ENCODE measurements around the gene ATM.
"Not testable (repeated sequence)": the region's sequence is repeated elsewhere in the genome, so short reads cannot be mapped to it uniquely, and the experiment has no call there.

The ATM gene

DNA sequence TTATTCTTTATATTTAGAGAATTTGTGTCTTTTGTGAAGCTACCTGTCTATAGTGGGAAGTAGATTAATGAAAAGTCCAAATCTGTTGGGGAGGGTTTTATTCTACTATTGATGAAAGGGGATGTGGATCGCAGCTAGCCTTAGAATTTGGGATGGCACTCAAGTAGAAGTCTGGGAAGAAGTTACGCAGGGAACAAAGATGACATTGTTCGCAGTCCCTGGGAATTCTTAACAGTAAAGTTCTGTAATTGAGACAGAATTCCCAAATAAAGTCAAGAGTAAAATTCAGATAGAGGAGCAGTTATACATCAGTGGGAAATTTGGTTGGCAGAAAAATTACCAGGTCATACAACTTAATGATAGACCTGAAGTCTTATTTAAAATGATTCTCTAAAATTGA, 64.1 kb downstream of the ATM start:
- DNase-seq, result no peak

DNA sequence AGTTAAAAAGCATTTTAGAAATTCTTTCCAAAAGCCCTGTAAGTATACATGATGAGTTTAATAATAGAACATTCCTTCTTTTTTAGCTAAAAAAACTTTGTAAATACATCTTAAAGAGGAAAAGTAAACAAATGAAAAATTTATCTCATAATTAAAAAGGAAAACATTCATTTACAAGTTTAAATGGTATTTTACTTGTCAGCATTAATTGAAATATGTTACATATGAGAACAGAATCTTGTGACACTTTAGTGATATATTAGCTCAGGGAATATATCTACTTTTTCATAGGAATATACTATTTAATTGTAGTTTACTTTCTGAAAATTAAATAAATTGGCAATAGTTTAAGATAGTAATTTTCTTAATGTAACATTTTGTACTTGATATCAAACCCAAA, 66.2 kb downstream of the ATM start:
- DNase-seq, result not testable (repeated sequence)

DNA sequence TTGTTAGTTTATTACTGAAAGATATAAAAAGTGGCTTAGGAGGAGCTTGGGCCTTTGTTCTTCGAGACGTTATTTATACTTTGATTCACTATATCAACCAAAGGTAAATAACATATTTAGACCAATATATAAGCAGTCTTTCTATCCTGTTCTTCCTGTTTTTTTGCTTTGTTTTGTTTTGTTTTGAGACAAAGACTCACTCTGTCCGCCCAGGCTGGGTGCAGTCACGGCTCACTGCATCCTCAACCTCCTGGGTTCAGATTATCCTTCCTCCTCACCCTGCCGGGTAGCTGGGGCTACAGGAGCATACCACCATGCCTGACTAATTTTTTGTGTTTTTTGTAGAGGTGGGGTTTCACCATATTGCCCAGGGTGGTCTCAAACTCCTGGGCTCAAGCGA, 66.8 kb downstream of the ATM start:
- no peak for DNase-seq

DNA sequence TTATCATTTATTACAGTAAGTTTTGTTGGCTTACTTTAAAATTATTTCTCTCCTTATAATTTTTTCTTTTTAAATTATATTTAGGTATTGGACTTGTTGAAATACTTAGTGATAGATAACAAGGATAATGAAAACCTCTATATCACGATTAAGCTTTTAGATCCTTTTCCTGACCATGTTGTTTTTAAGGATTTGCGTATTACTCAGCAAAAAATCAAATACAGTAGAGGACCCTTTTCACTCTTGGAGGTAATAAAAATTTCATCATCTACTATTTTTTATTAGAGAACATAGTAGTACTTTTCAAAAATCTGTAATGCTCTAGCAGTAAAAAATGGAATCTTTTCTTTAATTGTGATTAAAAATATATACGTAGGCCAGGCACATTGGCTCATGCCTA, 70.4 kb downstream of the ATM start:
- DNase-seq, result no peak

DNA sequence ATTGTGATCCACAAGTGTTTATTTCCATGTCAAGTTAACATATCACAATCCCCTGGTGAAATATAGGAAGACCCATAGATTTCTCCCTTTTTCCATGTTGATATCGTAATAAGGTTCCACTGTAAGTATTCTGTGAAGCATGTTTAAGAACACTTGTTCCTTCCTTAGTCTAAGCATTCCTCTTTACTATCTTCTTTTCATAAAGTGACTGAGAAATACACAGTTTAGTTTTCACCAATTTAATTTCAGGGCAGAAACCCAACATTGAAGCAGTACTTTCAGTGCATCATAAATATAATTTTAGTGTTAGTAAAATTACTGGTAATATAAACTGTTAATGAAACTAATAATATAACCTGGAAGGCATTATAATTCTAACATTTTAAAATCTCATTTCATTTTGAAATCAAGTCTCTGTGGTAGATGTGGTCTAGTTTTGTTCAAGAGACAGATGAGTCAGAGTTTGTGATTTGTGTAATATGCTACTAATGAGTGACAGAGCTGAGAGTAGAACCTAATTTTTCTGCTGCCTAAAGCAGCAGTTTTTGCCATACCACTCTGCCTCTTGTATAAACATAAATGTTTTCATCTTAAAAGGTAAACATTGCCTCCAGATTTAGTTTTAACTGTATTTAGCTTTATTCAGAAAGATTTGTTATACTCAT, 79.4 kb downstream of the ATM start:
- no peak for DNase-seq

DNA sequence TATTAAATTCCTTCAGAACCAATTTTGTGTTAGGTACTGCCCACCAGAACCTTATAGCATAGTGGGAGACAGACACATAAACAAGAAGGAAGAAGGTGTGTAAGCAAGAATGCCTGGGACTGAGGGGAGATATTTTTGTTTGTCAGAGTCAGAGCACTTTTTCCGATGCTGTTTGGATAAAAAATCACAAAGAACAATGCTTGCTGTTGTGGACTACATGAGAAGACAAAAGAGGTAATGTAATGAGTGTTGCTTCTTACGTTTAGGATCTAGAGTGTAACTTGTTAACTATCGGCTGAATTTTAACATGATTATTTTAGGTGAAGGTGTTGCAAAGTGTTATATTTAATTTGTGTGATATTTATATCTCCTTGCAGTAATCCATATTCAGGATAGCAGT, 84.9 kb downstream of the ATM start:
- DNase-seq, result no peak

DNA sequence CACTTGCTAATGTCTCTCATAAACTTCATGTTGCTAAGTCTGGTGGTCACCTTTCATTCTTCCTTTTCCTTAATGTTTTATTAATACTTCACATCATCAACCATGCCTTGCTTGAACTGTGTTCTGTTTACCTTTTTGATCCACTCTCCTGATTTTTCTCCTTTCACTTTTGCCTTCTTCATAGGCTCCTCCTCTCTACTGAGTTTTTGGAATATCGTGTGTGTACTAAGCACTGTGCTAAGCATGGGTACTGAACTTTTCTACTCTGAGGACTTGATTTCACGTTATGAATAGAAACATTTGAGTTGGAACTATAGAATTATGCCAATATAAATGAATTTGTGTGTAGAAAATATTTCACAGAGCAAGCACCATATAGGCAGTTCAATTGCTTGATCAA, 90.6 kb downstream of the ATM start:
- no peak for DNase-seq

DNA sequence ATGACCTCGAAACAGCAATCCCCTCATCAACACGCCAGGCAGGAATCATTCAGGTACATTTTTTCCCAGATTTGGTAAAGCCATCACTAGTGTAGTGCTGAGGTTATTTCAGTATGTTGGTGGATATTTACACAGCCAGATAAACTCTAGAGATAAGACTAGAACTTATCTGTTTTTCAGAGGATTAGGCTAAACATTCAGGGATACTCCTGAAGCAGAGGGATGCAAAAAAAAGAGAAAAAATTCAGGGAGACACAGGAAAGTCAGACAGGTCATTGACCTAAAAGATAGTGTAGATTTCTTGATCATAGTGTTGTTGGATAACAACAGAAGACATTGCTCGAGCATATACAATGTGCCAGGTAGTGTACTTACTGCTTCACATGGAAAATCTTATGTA, 93.2 kb downstream of the ATM start:
- DNase-seq, result no peak

DNA sequence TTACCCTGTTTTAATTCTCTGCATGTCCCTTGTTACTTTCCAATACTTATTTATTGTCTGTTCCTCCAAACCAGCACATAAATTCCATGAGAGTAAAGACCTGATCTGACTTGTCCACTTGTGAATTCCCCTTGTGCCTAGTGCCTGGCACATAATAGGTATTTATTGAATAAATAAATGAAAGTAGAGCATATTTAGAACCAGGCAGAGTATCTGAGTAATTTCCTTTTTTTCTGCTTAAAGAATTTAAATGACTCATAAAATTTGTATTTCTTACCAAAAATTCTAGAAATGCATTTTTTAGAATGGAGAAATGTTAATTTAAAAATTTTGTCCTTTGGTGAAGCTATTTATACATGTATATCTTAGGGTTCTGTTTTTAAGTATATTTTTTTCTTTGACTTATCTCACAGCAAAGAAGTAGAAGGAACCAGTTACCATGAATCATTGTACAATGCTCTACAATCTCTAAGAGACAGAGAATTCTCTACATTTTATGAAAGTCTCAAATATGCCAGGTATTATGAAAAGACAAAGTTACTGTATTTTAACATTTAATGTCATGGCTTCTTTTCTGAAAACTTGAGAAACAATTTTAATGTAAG, 96.8 kb downstream of the ATM start:
- no peak for DNase-seq

DNA sequence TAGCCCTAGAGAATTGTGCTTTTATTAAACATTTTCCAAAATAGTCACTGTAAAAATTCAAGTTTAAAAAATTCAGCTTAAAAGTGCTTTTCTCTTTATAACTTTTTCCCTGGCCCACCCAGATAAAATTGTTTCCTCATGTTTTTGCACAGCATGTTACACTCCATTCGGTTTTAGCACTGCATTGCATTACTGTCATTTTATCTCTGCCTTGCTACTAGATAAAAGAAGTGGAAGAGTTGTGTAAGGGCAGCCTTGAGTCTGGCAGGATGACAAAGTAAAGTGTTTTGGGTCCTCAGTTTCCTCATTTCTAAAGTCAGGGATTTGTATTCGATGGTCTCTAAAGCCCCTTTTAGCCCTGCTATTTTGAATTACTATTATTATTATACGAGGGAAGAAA, 99.8 kb downstream of the ATM start:
- DNase-seq, result no peak

DNA sequence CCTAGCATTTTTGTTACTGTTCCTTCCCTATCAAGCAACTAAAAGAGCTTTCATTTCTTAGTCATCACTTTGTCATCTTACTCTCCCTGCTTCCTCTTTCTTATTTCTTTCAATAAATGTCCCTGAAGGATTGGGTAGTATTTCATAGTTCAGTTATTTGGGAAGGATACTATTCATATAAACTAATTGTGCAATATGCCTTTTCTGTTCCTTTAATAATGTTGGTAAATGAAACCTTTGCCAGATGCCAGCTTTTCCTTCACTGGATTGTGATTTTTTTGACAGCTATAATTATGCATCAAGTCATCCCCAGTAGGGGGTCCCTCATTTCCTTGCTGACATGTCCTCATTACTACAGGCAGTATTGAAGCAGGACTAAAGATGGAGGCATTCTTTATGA, 101.7 kb downstream of the ATM start:
- DNase-seq, result no peak

DNA sequence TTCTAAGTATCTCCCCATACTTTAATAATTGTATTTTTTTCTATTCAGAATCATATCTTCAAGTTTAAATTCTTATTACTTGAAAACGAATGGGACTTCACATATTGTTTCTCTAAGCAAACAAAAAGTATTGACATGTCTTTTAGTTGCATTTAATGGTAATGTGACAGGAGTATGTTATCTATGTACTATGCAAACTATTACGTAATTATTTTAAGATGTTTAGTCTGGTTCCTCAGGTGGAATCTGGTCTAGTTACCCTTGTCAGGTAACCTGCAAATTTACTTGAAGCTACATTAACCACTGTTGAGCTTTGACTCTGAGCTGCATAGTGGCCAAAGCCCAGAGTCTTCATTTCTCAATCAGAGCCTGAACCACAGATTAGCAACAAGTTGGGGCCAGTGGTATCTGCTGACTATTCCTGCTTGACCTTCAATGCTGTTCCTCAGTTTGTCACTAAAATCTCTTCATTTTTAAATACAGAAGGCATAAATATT, 110.6 kb downstream of the ATM start:
- DNase-seq, result no peak

DNA sequence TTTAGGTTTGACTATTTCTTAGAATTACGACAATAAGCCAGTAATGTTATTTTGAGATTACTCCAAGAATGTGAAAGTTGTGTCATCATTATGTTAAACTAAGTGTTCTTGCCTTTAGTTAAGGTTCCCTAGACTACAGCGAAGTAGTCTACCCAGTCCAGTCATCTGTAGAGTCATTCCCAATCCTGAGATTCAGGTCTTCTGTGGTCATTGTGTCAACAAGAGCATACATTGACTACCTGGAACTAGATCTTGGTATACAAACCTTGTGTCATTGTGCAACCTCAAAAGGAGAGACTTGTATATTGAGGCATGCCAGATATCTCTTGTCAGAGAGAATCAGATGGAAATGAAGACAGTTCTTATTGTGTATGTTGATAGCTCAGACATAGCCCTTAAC, 115.9 kb downstream of the ATM start:
- no peak for DNase-seq

DNA sequence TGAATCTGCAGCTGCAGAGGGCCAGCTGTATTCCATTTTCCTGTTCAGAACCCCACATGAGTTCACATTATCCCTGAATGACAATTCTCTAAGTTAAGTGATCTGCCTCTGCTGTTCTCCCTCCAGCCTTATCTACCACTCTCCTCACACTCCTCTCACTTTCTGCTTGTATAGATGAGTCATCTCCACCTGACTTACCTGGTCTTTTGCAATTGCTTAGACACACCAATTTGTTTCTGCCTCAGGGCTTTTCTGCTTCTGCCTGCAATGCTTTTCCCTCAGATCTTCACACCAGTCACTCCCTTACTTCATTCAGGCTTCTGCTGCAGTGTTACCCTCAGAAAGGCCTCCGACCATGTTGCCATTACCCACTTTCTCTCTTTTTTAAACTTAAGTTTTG, 118.1 kb downstream of the ATM start:
- no peak for DNase-seq

DNA sequence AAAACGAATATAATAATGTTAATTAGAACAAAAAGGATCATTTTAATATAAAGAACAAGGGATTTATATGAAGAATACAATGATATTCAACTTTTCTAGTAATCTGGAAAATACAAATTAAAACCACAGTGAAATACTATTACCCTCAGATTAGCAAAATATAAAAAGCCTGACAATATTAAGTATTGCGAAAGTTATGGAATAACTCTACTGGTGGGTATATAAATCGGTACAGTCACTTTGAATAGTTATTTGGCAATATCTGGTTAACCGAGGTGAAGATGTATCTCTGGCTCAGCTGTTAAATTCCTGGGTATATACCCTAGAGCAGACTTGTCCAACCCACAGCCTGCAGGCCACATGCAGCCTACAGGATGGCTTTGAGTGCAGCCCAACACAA, 118.8 kb downstream of the ATM start:
- no peak for DNase-seq

DNA sequence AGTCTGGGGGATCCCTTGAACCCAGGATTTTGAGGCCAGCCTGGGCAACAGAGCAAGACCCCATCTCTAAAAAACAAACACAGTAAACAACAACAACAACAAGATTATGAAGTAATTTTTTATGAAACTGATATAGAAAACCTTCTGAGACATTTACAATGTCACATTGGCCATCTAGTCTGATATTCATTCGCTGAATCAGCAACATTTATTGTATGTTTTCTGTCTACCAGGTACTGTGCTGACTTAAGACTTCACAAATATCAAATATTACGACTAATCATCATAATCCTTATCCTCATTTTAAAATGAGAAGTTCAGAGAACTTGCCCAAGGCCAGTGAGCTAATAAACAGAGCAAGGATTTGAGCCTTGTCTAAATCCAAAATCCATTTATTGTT, 120.8 kb downstream of the ATM start:
- DNase-seq, result no peak

DNA sequence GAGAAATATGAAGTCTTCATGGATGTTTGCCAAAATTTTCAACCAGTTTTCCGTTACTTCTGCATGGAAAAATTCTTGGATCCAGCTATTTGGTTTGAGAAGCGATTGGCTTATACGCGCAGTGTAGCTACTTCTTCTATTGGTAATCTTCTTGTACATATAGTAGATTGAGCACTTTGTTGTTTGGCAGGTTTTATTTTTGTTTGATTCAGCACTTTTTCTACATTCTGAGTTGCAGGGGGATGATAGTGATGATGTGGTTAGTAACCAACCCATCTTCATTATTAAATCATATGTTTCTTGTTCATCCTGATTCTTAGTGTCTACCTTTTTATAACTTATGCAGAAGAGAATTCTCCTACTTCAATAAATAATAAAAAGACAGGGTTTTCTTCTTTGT, 122.9 kb downstream of the ATM start:
- no peak for DNase-seq

DNA sequence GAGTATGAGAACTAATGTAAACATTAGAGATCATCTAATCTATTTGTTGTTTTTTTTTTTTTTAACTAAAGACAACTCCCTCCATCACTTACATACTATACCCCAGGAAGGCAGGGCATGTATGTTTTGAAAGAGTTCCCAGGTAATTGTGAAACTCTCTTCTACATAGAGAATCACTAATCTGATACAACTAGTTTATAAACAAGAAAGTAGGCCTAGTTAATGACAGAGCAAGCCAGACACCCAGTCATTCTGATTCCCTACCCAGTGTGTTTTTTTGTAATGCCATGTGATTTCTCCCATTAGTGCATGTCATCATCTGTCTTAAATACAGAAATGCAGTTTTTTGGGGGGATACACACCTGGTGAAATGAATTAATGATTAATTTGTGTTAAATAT, 123.6 kb downstream of the ATM start:
- DNase-seq, result no peak

DNA sequence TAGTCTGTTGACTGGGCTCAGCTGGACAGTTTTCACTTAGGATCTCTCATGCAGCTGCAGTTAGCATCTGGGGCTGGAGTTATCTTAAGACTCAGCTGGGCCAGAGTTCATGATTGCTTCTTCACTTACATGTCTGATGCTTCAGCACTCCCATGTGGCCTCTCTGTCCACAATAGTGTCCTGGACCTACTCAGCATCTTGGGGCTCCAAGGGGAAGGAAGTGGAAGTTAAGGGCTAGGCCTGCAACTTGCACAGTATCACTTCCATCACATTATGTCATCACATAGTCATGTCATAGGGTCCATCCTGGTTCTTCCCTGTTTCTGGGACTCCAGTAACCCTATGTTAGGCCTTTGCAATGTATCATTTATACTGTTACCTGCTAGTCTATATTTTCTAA, 128.6 kb downstream of the ATM start:
- no peak for DNase-seq

DNA sequence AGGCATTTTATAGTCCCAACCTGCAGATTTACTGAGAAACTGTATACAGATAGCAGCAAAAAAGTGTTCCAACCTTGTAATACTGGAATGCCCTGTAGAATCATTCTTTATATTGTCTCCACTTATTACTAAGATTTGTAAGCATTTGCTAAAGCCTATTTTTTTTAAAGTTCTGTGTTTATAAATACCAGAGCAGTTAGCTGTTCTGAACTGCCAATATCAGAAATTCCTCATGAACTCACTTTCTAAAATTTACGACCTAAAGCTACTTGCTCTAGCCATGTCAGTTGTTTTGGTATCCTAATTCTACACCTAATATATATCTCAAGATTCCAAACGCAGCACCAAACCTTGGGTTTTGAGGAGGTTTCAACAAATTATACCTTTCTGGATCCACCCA, 141.3 kb downstream of the ATM start:
- no peak for DNase-seq

DNA sequence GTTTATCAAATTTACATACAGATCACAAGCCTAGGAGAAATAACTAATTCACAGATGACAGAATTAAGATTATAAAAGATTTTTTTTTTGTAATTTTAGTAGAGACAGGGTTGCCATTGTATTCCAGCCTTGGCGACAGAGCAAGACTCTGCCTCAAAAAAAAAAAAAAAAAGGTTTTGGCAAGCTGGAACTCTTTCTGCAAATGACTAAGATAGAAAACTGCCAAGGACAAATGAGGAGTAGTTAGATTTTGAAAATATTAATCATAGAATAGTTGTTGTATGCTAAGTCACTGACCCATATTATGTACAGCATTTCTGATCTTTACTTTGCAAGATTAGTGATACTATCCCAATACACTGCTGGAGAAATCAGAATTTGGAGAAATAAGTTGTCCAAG, 145.3 kb downstream of the ATM start:
- no peak for DNase-seq

DNA sequence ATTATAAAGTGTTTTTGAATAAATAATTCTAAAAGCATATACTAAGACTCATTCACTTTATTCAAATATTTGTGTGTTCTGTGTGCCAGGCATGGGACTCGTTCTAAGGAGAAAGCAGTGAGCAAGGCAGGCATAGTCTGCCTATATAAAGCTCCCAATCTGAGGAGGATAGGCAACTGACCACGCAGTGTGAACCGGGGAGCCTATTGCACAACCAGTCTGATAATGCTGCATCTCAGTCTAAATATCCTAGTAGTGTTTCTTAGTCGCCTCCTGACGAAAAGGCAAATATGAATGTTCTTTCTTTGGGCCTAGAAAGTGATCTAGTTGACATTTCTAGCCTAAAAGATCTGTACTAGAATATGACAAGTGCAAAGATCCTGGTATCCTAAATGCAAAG, 146.2 kb downstream of the ATM start:
- no peak for DNase-seq

DNA sequence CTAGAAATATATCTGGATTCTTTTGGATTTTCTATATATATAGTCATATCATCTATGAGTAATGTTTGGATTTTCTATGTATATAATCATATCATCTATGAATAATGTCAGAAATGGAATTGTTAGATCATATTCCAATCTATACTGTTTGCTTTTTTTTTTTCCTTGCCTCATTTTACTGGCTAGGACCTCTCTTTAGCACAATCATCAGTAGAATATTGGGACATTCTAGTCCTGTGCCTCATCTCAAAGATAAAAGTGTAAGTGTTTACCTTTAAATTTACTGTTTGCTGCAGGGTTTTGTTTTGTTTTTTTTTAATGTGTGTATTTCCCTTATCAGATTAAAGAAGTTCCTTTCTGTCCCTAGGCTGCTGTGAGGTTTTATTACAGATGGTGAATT, 147.4 kb downstream of the ATM start:
- no peak for DNase-seq

DNA sequence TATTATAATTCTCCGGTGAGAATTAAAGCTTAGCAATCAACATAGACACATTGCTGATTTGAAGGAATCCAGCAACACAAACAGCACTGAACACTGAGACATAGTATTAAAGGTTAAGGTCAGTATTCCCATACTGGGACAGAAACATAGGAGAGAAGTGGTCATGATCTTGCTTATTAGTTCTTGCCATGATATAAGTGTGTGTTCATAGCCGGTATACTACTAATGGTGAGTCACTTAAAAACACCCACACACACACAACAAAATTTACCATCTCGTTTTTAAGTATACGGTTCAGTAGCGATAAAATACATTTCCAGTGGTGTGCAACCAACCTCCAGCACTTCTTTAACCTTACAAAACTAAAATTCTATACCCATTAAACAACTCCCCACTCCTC, 148.1 kb downstream of the ATM start:
- DNase-seq, result no peak

DNA sequence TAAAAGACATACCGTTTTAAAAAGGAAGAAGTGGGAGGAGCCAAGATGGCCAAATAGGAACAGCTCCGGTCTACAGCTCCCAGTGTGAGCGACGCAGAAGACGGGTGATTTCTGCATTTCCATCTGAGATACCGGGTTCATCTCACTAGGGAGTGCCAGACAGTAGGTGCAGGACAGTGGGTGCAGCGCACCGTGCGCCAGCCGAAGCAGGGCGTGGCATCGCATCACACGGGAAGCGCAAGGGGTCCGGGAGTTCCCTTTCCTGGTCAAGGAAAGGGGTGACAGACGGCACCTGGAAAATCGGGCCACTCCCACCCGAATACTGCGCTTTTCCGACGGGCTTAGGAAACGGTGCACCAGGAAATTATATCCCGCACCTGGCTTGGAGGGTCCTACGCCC, 150.6 kb downstream of the ATM start:
- not testable (repeated sequence) for DNase-seq
